AG10803 (cell line): ENCODE measurements around the gene ARAP3.

ENCODE experiments used
- DNase-seq: peaks from one replicate; pipeline ENCODE4 v3.0.0; 2010; ENCODE audit warnings: low read depth
- H3K4me3 ChIP-seq: 2 replicates; pipeline ENCODE4 v1.5.1; 2011; ENCODE audit warnings: mild to moderate bottlenecking, low read length, control low read depth
- CTCF ChIP-seq: conservative IDR thresholded peaks from 2 replicates; pipeline ENCODE4 v1.5.1; 2011; ENCODE audit warnings: mild to moderate bottlenecking, low read length, control low read depth, inconsistent platforms

Gene ARAP3

GRCh38 chr5:141636106-141636412, 46.0 kb downstream of the ARAP3 start:
- H3K4me3 ChIP-seq, result peak overlapping the region; percentile 99
- DNase-seq, result no peak

GRCh38 chr5:141635646-141636045, 46.4 kb downstream of the ARAP3 start:
- TF ChIP-seq CTCF, result no peak
- no peak for DNase-seq
- peak overlapping the region; percentile 99 for H3K4me3 ChIP-seq

More at GRCh38 chr5:141636106-141636412, 46.0 kb downstream of the ARAP3 start:
- TF ChIP-seq CTCF, result no peak

- TF ChIP-seq CTCF, result no peak
- no peak overlapping the region for H3K4me3 ChIP-seq
- no peak for DNase-seq
Observed at GRCh38 chr5:141634720-141635119, 47.3 kb downstream of the ARAP3 start.

GRCh38 chr5:141633871-141634561, 48.0 kb downstream of the ARAP3 start:
- TF ChIP-seq CTCF, result no peak
- no peak for DNase-seq
- H3K4me3 ChIP-seq, result no peak overlapping the region

GRCh38 chr5:141632650-141633049, 49.4 kb downstream of the ARAP3 start:
- DNase-seq, result no peak
- no peak for TF ChIP-seq CTCF
- H3K4me3 ChIP-seq, result no peak overlapping the region

- no peak for TF ChIP-seq CTCF
- H3K4me3 ChIP-seq, result no peak overlapping the region
- DNase-seq, result no peak
Observed at GRCh38 chr5:141630570-141631140, 51.4 kb downstream of the ARAP3 start.

GRCh38 chr5:141628175-141628788, 53.7 kb downstream of the ARAP3 start:
- DNase-seq, result no peak

More at GRCh38 chr5:141628175-141628788, 53.7 kb downstream of the ARAP3 start:
- H3K4me3 ChIP-seq, result no peak overlapping the region
- no peak for TF ChIP-seq CTCF
